HCT116 (cell line): ENCODE data around the gene BLACAT1. TPM values are rescaled to one million over a fixed set of nuclear protein-coding genes. Genes with fewer than 3 reads are reported as not detected.

Experiments used
- ATAC-seq: fragments of 200-7000 bp; cut with Tn5 transposase; 2 replicates; pipeline ENCODE4 v1.9.1; 2020; ENCODE audit warnings: mild to moderate bottlenecking, moderate library complexity
- BruUV-seq: library from RNA; stranded (reverse); fragments of 400-500 nt; replicated peaks from 2 replicates; lab custom pipeline; 2021; lab: Mats Ljungman, UMichigan
- CTCF ChIA-PET: fragments of 300-600 bp; sonication (Branson Sonifier 250); formaldehyde crosslinking; loops from one replicate; lab custom pipeline; 2021; ENCODE audit warnings: antibody characterized with exemption; lab: Charles Lee
- POLR2A ChIA-PET: fragments of 300-600, 350-600 bp; sonication (Branson Sonifier 250); formaldehyde crosslinking; loops from one replicate; lab custom pipeline; 2021; ENCODE audit warnings: antibody characterized with exemption; lab: Charles Lee
- RAD21 ChIA-PET, 2 experiments: fragments of 300-600 bp; sonication (Branson Sonifier 250); formaldehyde crosslinking; loops; one replicate each; lab custom pipeline; 2023; ENCODE audit warnings: low total read pairs in 2 of 2; ENCODE audit not compliant: uncharacterized antibody in 2 of 2, unreplicated experiment in 2 of 2, low non-redundant PET in 1 of 2; lab: Charles Lee
- DNase-seq: peaks from one replicate; pipeline ENCODE4 v3.0.0-alpha.2; 2010; ENCODE audit warnings: low read depth, low spot score
- H2AFZ ChIP-seq: fragments of 200-600 bp; shearing (Covaris generic), sonication (generic); 2 replicates; pipeline ENCODE4 v1.6.1; 2017; ENCODE audit warnings: low read depth, mixed run types, mixed read lengths, antibody characterized with exemption, low read length; ENCODE audit not compliant: poor library complexity, severe bottlenecking
- H3K27ac ChIP-seq: 2 replicates; pipeline ENCODE4 v1.5.1; 2012; ENCODE audit warnings: low read depth, low read length
- H3K27me3 ChIP-seq: fragments of 200-600 bp; sonication (generic); 2 replicates; pipeline ENCODE4 v1.6.1; 2016; ENCODE audit warnings: mixed run types, low read length, mixed read lengths; ENCODE audit not compliant: insufficient read depth
- H3K36me3 ChIP-seq, 2 experiments: fragments of 200-500 bp in 1 of 2; fragments of 200-600 bp in 1 of 2; sonication (Bioruptor generic) in 1 of 2; sonication (generic) in 1 of 2; 2 replicates each; pipeline versions ENCODE4 v1.5.1 to v1.6.1; 2014 to 2016; ENCODE audit warnings: low read length in 2 of 2, inconsistent platforms in 1 of 2, mixed read lengths in 1 of 2, mixed run types in 1 of 2; ENCODE audit not compliant: insufficient read depth in 2 of 2, control insufficient read depth in 1 of 2
- H3K4me1 ChIP-seq, 2 experiments: fragments of 200-600 bp in 1 of 2; sonication (generic) in 1 of 2; 2 replicates each; pipeline versions ENCODE4 v1.5.1 to v1.6.1; 2012 to 2017; ENCODE audit warnings: low read length in 2 of 2, inconsistent platforms in 1 of 2, mild to moderate bottlenecking in 1 of 2, mixed read lengths in 1 of 2, mixed run types in 1 of 2, moderate library complexity in 1 of 2; ENCODE audit not compliant: insufficient read depth in 2 of 2, control insufficient read depth in 1 of 2
- H3K4me2 ChIP-seq: fragments of 200-600 bp; sonication (generic); 2 replicates; pipeline ENCODE4 v1.6.1; 2017; ENCODE audit warnings: mixed run types, low read length, mixed read lengths
- H3K4me3 ChIP-seq, 2 experiments: fragments of 200-600 bp in 1 of 2; sonication (generic) in 1 of 2; replicated peaks in 1 of 2; 2 replicates each; pipeline ENCODE4 v1.5.1; 2011 to 2016; ENCODE audit warnings: low read length in 2 of 2, control low read depth in 1 of 2, low read depth in 1 of 2, mild to moderate bottlenecking in 1 of 2, mixed read lengths in 1 of 2, mixed run types in 1 of 2
- H3K79me2 ChIP-seq: fragments of 200-600 bp; sonication (generic); 2 replicates; pipeline ENCODE4 v1.6.1; 2017; ENCODE audit warnings: mild to moderate bottlenecking, mixed run types, low read length, moderate library complexity, mixed read lengths; ENCODE audit not compliant: insufficient read depth
- H3K9ac ChIP-seq: fragments of 200-600 bp; sonication (generic); 2 replicates; pipeline ENCODE4 v1.6.1; 2016; ENCODE audit warnings: low read length, mixed read lengths
- H3K9me2 ChIP-seq: fragments of 200-600 bp; sonication (generic), shearing (Covaris generic); 2 replicates; pipeline ENCODE4 v1.6.1; 2017; ENCODE audit warnings: mixed run types, mild to moderate bottlenecking, moderate library complexity; ENCODE audit not compliant: insufficient read depth
- H3K9me3 ChIP-seq, 2 experiments: fragments of 200-500 bp in 1 of 2; fragments of 200-600 bp in 1 of 2; sonication (Bioruptor generic) in 1 of 2; sonication (generic) in 1 of 2; 2 replicates each; pipeline ENCODE4 v1.6.1; 2014 to 2017; ENCODE audit warnings: low read length in 2 of 2, mixed read lengths in 2 of 2, inconsistent platforms in 1 of 2, low read depth in 1 of 2, mild to moderate bottlenecking in 1 of 2, mixed run types in 1 of 2, moderate library complexity in 1 of 2; ENCODE audit not compliant: control insufficient read depth in 1 of 2, insufficient read depth in 1 of 2
- H4K20me1 ChIP-seq: fragments of 200-600 bp; sonication (generic), shearing (Covaris generic); 2 replicates; pipeline ENCODE4 v1.6.1; 2017; ENCODE audit warnings: mixed run types, mild to moderate bottlenecking, moderate library complexity; ENCODE audit not compliant: insufficient read depth
- FOSL1 ChIP-seq: IDR thresholded peaks from 2 replicates; pipeline ENCODE4 v1.6.1; 2012; ENCODE audit warnings: low read depth
- POLR2A ChIP-seq: IDR thresholded peaks from 2 replicates; pipeline ENCODE4 v1.7.0; 2011; ENCODE audit warnings: borderline replicate concordance; ENCODE audit not compliant: insufficient read depth, insufficient read length; ENCODE audit errors: extremely low read depth
- POLR2AphosphoS5 ChIP-seq: IDR thresholded peaks from 2 replicates; pipeline ENCODE4 v1.6.1; 2011; ENCODE audit warnings: mild to moderate bottlenecking, low read depth, low read length, moderate library complexity
- SP1 ChIP-seq: IDR thresholded peaks from 2 replicates; pipeline ENCODE4 v1.6.1; 2012; ENCODE audit warnings: low read depth
- SRF ChIP-seq: IDR thresholded peaks from 2 replicates; pipeline ENCODE4 v1.6.1; 2012; ENCODE audit warnings: low read depth
- TCF7L2 ChIP-seq: IDR thresholded peaks from 2 replicates; pipeline ENCODE4 v1.7.0; 2011; ENCODE audit warnings: borderline replicate concordance, inconsistent platforms; ENCODE audit not compliant: insufficient read depth, insufficient read length; ENCODE audit errors: extremely low read depth
- intact Hi-C: fragments of 100-400 bp; cut with micrococcal nuclease; formaldehyde crosslinking; loops from 2 replicates; pipeline ENCODE4 v1.10.0; 2022
- total RNA-seq: library from RNA; stranded (reverse); gene quantifications from one replicate; pipeline ENCODE4 v1.2.1, GENCODE V29; 2021; ENCODE audit not compliant: unreplicated experiment

BLACAT1 gene
- total RNA-seq, 1 experiment from 2014 or later, result 3.9 TPM

GRCh38 chr1:205447457-205448341, 8.1 kb downstream of the BLACAT1 start:
- ATAC-seq (no peak), DNase-seq (no peak)
- RAD21 ChIA-PET, result interaction anchor here in 1 of 2 experiments (2.2 kb wide), 1 partner anchor 38 kb away, joined by 9 read pairs; no protein-coding TSS in a partner anchor
- Histone ChIP-seq H3K9ac (peak overlapping the region; percentile 84), H3K79me2 (peaks cover 29% of the 10 kb centered on the region), H3K36me3 (peaks cover 0 to 8% of the 10 kb centered on the region in 2 experiments; a peak in 1 of 4 replicates), H3K9me3 (no peaks in the 10 kb centered on the region), H3K27ac (peak overlapping the region; percentile 95), H4K20me1 (no peaks in the 10 kb centered on the region), H3K9me2 (no peaks in the 10 kb centered on the region), H3K4me2 (peak overlapping the region; percentile 90), H3K4me3 (peak overlapping the region; percentile 77 to 82), H2AFZ (no peak overlapping the region), H3K27me3 (0 out of 2 replicates have a peak, but pooled peaks cover 3% of the 10 kb centered on the region), H3K4me1 (peaks cover 58 to 94% of the 10 kb centered on the region in 2 experiments)
- BruUV-seq, result no TSS peak
- POLR2A ChIA-PET, result no interaction called here
- intact Hi-C loops, result no loop called here
- TF ChIP-seq SP1, result no peak
- CTCF ChIA-PET, result interaction anchor here (3.6 kb wide), 1 partner anchor 38 kb away, joined by 24 read pairs; no protein-coding TSS in a partner anchor

- Histone ChIP-seq H2AFZ (no peak overlapping the region), H3K9me2 (no peaks in the 10 kb centered on the region), H3K27ac (no peak overlapping the region), H3K27me3 (no peaks in the 10 kb centered on the region), H3K4me1 (peaks cover 67 to 97% of the 10 kb centered on the region in 2 experiments), H3K36me3 (peaks cover 0 to 8% of the 10 kb centered on the region in 2 experiments; a peak in 1 of 4 replicates), H3K9me3 (no peaks in the 10 kb centered on the region), H3K4me3 (no peak overlapping the region), H4K20me1 (no peaks in the 10 kb centered on the region), H3K79me2 (peaks cover 29% of the 10 kb centered on the region), H3K4me2 (peak overlapping the region; percentile 90), H3K9ac (no peak overlapping the region)
- ChIA-PET POLR2A (no interaction called here), CTCF (no interaction called here), RAD21 (no interaction called here)
- TF ChIP-seq POLR2A (no peak), POLR2AphosphoS5 (no peak; the same call in 1 of the 2 replicates), SRF (no peak), FOSL1 (no peak), SP1 (no peak), TCF7L2 (no peak)
- ATAC-seq (no peak), DNase-seq (no peak)
- intact Hi-C loops, result no loop called here
- no TSS peak for BruUV-seq
Measured at GRCh38 chr1:205446828-205447227, 9.0 kb downstream of the BLACAT1 start.
